ENCODE data around the gene CCNL1.
"Not testable (repeated sequence)": the region's sequence is repeated elsewhere in the genome, so short reads cannot be mapped to it uniquely, and the experiment has no call there.

CCNL1 gene

GRCh38 chr3:157121522-157121921 lies 38.4 kb downstream of the CCNL1 start:
- DNase-seq: no peak

- no peak for DNase-seq
Observed at GRCh38 chr3:157120071-157120892, 39.7 kb downstream of the CCNL1 start.

- no peak for DNase-seq
Observed at GRCh38 chr3:157119369-157119951, 40.5 kb downstream of the CCNL1 start.

GRCh38 chr3:157117875-157118654 lies 41.9 kb downstream of the CCNL1 start:
- no peak for DNase-seq

- DNase-seq: no peak
Observed at GRCh38 chr3:157117206-157117605, 42.7 kb downstream of the CCNL1 start.

- no peak for DNase-seq
Observed at GRCh38 chr3:157116017-157116416, 43.9 kb downstream of the CCNL1 start.

GRCh38 chr3:157115069-157116006 lies 44.6 kb downstream of the CCNL1 start:
- DNase-seq: no peak

GRCh38 chr3:157113832-157114505 lies 46.0 kb downstream of the CCNL1 start:
- DNase-seq: no peak

- no peak for DNase-seq
Observed at GRCh38 chr3:157112536-157112935, 47.4 kb downstream of the CCNL1 start.

- DNase-seq: no peak
Observed at GRCh38 chr3:157111518-157111917, 48.4 kb downstream of the CCNL1 start.

- DNase-seq: no peak
Observed at GRCh38 chr3:157110761-157111278, 49.1 kb downstream of the CCNL1 start.

GRCh38 chr3:157109267-157110141 lies 50.4 kb downstream of the CCNL1 start:
- DNase-seq: no peak

- DNase-seq: no peak
Observed at GRCh38 chr3:157107644-157108133, 52.3 kb downstream of the CCNL1 start.

- DNase-seq: no peak
Observed at GRCh38 chr3:157107037-157107436, 52.9 kb downstream of the CCNL1 start.

GRCh38 chr3:157104928-157105652 lies 54.9 kb downstream of the CCNL1 start:
- DNase-seq: no peak

- no peak for DNase-seq
Observed at GRCh38 chr3:157104521-157104920, 55.4 kb downstream of the CCNL1 start.

- DNase-seq: no peak
Observed at GRCh38 chr3:157103860-157104259, 56.1 kb downstream of the CCNL1 start.

GRCh38 chr3:157103280-157103679 lies 56.7 kb downstream of the CCNL1 start:
- no peak for DNase-seq

GRCh38 chr3:157102595-157102994 lies 57.4 kb downstream of the CCNL1 start:
- not testable (repeated sequence) for DNase-seq

GRCh38 chr3:157102098-157102497 lies 57.8 kb downstream of the CCNL1 start:
- no peak for DNase-seq

All from stimulated activated CD4-positive, alpha-beta T cell treated with anti-CD3 and anti-CD28 coated beads, Interleukin-15, amount 100 ng/mL, for 24 hours (primary cell).